NCI-H2196 treated with DMSO at 0.1 percent for 48 hours (cell line): ENCODE data around the gene FAM240B.

Experiments used
- DNase-seq: peaks from one replicate; lab custom pipeline; 2025; ENCODE audit not compliant: unreplicated experiment; lab: John Stamatoyannopoulos, UW

FAM240B gene

GRCh38 chr9:38670542-38671371, 49.2 kb downstream of the FAM240B start:
- DNase-seq: no peak

- DNase-seq: no peak
These were observed 51.0 kb downstream of the FAM240B start for GRCh38 chr9:38668791-38669466.

DNA sequence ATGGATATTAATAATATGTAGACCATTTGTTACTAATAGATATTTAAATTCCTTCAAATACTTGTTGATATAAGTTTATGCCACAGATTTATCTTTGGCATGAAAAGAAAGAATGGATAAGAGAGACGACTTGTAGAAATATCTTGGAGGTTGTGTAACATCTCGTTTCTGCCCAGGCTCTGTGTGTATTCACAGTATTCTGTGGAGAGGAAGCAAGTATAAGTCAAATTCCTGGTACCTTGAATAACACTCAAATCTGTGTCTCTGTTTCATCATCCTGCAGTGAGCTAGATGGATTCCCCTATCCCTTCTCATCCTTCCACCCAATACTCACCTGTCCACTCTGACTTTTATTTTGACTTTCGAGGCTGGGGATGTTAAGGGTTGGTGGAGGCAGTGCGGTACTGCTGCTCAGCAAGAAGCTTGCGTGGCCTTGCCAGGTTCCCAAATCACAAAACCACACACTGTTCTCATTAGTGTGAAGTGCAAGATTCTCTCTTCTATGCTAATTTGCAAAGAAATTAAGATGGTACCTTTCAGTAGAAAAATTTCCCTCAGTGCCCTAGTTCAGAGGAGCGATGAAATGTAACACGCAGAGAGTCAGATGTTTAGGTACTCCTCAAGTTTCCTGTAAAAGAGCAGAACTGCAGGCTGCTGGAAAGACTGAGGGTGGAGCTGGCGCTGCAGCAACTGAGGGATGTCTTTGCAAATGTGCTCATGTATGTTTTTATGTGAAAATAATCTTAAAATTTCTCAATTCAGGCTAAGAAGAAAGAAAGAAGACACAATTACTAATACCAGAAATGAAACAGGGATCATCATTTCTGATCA, 57.0 kb downstream of the FAM240B start:
- no peak for DNase-seq

DNA sequence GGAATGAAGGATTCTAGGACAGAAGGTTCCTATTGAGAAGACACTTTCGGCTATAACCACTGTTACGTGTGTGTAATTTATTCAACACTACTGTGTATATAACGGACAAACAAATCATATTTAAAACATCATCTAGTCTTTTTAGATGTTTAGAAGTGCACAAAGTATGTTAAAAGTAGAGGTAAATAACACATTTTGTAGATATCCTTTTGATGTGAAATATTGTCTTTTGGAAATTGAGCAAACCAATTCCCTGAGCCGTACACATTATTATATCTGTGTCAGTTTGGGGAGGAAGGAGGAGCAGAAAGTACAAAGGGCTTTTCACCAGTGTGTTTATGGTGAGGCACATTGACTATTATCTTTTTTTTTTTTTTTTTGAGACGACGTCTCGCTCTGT, 60.4 kb downstream of the FAM240B start:
- no peak for DNase-seq

DNA sequence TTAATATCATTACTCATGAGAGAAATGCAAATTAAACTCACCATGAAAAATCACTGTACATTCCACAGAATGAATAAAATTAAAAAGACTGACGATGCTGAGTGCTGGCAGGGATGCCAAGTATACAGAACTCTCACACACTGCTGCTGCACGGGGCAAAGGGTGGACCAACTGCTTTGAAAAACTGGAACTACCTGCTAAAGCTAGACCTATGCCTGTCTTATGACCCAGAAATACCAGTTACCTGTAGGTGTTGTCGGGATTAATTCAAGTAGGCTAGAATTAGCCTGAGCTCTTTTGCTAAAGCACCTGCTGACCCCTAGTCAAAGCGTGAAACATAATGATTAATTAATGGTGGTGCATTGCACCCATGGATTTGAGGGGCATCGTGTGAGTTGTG, 63.0 kb downstream of the FAM240B start:
- DNase-seq: no peak

DNA sequence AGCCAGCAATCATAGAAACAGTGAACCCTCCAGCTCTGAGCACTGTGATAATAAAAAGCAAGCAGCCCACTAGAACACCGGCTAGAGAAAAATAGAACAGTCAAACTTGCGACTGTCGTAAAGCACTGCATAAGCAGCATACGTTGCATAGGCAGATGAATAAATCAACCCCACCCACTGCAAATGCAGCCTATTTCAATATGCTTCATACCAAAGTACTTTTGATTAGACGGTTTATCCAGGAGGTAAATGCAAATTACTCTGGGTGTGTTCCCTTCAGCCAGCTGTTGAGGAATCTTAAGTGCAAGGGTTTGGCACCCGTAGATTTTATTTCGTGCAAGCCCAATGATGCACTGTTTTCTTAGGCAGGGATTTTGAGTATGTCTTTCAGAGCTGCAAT, 67.4 kb downstream of the FAM240B start:
- DNase-seq: no peak

GRCh38 chr9:38652044-38652443, 67.9 kb downstream of the FAM240B start:
- no peak for DNase-seq

- no peak for DNase-seq
These were observed 68.4 kb downstream of the FAM240B start for GRCh38 chr9:38651400-38652042.

GRCh38 chr9:38650564-38650963, 69.4 kb downstream of the FAM240B start:
- no peak for DNase-seq

GRCh38 chr9:38649731-38650363, 70.1 kb downstream of the FAM240B start:
- DNase-seq: no peak

DNA sequence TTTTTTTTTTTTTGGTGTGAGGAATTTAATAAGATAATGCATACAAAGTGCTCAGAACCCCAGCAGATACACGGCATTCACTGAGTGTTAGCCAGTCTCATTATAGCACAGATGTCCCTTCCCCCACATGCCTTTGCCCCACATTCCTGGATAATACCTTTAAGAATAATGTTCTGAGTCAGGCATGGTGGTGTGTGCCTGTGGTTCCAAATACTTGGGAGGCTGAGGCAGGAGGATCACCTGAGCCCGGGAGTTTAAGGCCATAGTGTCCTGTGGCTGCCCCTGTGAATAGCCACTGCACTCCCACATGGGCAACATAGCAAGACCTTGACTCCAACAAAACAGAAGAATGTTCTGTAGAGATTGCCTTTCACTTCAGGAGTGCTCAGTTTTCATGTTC, 75.3 kb downstream of the FAM240B start:
- no peak for DNase-seq
